HG02588 (cell line): ENCODE measurements around the gene SERPINE2.

Source experiments
- ATAC-seq: cut with Tn5 transposase; IDR thresholded peaks from one replicate; pipeline ENCODE4 v1.9.1; 2021; ENCODE audit warnings: mild to moderate bottlenecking, moderate library complexity; ENCODE audit not compliant: unreplicated experiment

Gene SERPINE2

DNA sequence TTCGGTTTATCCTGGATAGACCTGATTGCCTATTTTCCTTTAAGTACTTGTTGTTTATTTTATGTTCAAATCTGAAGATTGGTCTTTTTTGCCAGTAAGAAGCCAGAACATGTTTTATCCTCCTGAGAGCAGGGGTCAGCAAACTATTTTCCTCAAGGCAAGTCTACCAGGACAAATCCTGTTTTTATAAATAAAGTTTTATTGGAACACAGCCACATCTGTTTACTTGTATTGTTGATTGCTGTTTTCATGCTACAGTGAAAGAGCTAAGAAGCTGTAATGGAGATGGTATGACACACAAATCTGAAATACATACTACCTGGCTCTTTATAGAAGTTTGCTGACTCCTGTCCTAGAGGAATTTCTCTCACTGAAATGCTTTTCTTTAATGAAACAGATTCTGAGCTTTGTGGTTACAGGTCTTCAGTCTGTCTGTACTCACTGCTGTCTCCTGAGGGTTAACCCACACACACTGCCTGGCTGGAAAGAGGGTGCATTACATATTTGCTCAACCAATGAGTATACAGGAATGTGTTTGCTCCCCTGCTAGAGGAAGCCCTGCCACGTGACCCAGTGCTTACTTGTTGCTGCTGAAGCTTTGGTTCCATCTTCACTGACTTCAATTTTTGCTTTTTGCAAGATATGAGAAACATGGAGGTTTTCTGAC is 59.2 kb downstream of the SERPINE2 start:
- ATAC-seq: no peak

GRCh38 chr2:223978451-223978850 is 60.6 kb downstream of the SERPINE2 start:
- no peak for ATAC-seq

DNA sequence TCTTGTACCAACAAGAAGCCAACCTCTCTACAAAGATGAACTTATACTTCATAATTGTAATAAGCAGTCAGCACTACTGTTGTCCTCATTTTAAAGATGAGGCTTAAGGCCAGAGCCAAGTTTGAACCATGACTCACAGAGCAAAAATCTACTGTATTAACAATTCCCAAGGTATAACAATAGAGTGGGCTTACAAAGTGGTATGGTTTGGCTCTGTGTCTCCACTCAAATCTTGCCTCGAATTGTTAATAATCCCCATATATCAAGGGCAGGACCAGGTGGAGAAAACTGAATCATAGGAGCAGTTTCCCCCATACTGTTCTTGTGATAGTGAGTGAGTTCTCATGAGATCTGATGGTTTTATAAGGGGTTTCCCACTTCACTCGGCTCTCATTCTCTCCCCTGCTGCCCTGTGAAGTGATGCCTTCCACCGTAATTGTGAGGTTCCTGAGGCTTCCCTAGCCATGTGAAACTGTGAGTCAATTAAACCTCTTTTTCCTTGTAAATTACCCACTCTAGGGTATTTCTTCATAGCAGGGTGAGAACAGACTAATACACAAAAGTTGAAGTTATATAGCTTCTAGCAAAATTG is 62.4 kb downstream of the SERPINE2 start:
- no peak for ATAC-seq

DNA sequence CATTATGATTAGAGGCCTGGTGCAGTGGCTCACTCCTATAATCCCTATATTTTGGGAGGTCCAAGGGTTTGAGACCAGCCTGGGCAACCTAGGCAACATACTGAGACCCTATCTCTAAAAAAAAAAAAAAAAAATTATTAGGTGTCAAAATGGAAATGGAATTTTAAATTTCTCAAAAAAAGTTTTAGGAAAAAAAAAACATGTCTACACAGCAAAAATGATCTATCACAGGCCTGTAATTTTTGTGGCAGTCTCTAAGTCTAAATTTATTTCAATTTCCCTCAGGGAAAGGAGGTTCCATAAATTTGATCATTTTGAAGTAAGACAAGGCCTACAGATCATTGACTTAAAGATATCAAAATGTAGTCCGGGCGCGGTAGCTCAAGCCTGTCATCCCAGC is 65.5 kb downstream of the SERPINE2 start:
- no peak for ATAC-seq

DNA sequence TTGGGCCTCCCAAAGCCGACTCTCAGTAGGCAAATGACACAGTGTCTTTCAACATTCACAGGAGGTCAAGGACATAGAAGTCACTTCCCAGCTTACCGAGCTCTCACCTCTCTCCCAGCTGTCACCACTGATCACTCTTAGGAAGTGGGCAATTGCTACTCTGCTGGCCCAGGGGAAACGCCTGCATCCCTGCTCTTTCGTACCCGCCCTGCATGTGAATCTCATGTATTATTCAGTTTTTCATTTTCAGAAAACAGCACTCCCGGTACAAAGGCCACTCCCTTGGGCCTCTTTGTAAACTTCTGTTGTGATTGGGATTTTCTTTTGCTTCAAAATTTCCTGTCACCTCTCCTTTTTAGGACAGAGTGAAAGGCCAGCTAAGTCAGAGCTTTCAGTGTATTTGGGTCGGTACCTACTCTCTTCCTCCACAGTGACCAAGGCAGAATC is 66.4 kb downstream of the SERPINE2 start:
- ATAC-seq: no peak

DNA sequence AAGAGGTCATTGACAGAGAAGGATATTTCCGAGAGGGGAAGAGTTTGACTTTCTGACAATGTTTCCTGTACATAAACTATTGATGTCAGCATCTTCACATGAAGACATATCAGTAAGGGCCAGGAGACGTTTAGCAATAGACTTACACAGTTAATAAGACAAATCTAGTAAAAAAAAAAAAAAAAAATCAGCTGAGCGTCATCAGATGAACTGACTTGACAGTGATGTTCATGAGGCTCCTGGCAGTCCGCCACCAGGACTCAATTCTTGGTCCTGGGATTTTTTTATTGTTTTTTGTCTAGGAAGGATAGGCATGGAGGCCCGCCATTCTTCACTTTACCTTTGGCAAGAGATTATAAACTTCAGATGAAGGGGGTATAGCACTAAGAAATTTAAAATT is 67.4 kb downstream of the SERPINE2 start:
- ATAC-seq: no peak

DNA sequence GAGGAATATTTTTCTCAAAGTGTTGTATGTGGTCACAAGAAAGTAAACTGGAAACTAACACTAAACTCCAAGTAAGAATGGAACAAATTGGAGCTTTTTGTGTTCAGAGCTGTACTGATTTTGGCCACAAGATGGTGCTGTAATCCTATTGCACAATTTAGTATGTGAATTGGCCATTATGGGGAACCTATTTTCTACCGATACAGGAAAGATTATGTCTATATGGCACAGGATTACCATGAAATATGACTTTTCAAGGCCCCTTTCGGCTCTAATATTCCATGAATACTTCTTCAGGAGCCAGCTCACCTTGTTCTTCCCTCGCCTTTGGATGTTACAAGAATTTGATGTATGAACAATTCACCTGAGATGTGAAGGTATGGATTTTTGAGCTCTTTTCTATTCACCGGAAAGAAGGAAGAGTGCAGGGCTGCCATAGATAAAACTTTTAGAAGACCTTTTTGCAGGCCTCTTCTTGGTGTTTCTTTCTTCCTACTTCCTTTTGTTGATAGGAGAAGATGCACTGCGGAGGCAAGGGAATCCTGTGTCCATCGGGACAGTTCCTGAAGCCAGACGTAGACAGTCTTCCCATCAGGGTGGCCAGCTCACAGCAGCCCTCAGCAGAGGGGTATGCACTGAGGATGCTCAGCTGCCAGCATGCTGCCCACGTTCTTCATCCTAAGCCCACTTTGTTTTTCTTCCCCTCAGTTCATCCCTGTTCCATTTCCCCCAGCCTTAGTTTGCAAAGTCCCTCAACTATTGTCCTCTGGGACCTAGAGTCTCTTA is 68.5 kb downstream of the SERPINE2 start:
- ATAC-seq: no peak

DNA sequence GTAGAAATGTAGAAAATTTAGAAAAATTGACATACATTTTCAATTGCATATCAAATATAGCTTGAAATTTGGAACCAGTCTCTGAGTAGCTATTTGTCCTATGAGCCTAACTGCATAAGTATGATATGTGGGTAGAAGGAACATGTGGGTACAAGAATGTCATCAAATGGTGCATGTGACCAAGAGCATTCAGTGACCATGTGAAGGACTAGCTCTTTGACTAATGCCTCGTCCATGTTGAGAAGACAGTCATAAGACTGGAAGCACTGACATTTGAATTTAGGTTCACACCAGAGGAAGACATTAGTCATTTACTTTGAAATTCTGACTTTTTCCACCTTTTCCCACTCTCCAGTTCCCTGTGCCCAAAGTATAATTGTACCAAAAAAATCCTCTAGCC is 69.2 kb downstream of the SERPINE2 start:
- no peak for ATAC-seq

DNA sequence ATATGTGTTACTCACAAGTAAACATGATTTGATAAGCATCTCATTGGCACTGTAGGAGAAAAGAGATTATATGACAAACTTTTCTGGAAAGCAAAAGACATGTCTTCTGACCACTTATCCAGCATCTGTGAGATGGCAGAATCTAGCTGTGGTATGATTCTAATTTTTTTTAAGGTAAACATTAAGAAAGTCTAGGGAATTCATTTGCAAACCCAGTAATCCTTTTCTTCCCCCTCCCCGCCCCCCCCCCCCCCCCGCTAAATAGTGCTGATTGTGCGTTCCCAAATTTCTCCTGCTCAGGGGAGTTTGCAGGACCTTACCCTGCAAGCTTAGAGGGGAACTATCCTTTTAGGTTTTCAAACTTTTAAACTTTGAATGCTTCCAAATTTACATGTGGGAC is 69.8 kb downstream of the SERPINE2 start:
- no peak for ATAC-seq

GRCh38 chr2:223967981-223968380 is 71.1 kb downstream of the SERPINE2 start:
- ATAC-seq: no peak

DNA sequence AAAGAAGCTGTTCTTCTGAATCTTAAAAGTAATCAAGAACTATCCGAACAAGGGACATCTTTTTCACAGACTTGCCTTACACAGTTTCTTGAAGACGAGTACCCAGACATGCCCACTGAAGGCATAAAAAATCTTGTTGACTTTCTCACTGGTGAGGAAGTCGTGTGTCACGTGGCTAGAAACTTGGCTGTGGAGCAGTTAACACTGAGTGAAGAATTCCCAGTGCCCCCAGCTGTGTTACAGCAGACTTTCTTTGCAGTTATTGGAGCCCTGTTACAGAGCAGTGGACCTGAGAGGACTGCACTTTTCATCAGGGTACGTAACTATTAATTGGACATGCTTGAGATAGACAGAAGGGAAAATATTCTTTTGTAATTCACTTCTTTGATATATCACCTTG is 79.4 kb downstream of the SERPINE2 start:
- no peak for ATAC-seq

- ATAC-seq: peak; percentile 88
Observed at GRCh38 chr2:223957092-223957851, 81.8 kb downstream of the SERPINE2 start, which contains the start of gene MRPL44. Gene MRPL44, plus strand, starts transcription at chr2:223957463. Its CDS starts 10 bp downstream, at chr2:223957473.

GRCh38 chr2:223956300-223956699 is 82.8 kb downstream of the SERPINE2 start:
- ATAC-seq: no peak

DNA sequence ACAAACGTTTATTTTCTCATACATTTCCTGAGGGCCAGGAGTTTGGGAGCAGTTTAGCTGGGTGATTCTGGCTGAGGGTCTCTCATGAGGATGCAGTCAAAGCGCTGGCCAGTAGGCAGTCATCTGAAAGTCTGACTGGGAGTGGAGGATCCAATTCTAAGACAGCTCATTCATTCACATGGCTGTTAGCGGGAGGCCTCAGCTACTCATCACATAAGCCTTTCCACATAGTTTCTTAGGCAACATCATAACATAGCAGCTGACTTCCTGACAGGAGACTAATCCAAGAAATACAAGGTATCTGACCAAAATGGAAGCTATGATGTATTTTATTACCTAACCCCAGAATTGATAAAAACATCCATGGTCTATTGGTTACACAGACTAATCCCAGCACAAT is 84.7 kb downstream of the SERPINE2 start:
- no peak for ATAC-seq

DNA sequence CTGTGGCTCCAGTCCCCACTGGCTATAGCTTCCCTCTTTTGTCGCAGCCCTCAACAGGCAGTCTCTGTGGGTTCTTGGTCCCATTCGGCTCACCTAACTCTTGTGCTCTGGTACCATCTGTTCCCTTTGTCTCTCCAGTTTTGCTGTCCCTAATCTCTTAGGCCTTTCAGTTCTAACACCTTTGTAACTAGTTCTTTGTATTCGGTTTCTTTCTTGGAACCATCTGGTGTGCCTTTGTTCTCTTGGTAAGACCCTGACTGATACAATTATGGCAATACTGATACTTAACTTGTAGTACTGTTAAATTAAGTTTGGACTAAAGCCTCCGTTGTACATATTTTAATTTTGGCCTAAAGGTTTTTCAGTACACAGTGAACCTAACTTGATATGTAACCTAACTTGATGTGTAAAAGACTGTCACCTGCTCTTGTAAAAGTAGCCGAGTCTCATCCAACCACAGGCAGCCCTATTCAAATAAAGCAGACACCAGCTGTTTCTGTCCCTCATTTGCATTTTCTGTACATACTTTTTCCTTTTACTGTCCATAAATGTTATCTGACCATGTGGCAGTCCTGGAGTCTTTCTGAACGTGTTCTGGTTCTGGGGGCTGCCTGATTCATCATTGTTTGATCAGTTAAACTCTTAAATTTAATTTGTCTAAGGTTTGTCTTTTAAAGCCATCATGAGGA is 86.7 kb downstream of the SERPINE2 start:
- peak; percentile 51 for ATAC-seq

DNA sequence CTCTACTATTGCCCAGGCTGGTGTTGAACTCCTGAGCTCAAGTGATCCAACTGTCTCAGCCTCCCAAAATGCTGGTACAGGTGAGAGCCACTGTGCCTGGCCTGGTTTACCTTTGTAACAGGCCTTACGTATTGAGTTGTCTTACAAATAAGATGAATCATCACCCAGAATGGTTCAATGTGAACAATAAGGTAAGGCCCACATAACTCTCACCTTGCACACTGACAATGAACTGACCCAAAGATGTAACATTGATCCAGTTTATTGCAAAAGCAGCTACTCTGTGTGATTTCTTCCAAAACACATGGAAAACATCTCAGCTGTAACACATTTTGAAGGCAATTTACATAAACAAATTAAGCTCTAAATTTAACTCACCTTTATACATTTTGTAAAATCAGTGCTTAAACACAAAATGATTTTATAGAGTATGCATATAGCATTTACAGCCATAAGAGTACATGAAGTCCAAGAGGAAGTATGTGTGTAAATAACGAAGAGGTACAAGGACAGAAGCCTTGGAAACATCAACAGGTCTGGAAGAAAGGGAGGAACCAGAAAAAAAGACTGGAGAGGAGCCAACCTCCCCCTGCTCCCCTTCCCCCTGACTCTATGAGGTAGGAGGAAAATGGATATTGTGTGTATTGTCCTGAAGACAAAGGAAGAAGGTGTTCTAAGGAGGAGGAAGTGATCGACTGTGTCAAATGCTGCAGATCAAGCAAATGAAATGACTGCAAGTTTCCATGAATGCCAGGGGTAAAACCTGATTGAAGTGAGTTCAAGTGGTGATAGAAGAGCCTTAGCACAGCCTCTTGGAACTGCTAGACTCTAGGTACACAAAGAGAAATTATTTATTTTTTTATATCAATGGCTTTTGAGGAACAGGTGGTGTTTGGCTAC is 88.4 kb downstream of the SERPINE2 start:
- no peak for ATAC-seq

GRCh38 chr2:223949241-223949840 is 89.7 kb downstream of the SERPINE2 start:
- ATAC-seq: no peak

DNA sequence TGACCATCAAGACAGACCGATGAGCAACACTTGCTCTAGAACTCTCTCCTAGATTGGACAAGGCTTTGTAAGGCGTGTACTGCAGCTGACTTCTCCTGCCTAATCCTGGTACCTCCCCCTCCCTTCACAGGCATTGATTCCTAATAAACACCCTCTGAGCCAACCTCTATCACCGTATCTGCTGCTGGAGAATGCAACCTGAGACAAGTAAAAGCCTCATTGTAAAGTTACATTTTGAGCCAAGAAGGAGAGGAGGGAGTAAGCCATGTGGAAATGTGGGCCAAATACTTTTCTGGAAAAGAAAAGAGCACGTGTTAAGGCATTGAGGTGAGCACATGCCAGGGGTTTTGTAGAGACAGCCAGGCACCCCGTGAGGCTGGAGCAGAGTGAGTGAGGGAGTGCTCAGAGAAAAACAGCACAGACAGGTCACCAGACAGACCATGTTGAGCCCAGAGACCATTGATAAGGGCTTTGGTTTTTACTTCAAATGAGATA is 91.3 kb downstream of the SERPINE2 start:
- ATAC-seq: no peak

DNA sequence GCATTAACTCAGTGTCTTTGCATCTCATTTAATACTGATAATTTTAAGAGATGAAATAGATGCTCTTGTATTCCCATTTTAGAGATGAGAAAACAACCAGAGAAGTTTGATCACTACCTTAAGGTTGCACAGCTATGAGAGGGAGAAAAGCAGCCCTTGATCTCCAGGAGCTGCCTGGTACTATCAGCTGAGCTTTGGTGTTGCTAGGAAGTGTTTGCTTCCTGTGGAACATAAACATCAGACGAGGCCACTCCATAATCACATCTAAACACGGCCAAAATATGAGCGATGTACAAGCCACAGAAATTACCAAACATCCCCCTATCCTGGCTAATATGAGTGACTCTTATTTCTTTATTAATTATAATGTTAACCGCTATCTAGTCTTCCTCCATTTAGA is 93.3 kb downstream of the SERPINE2 start:
- ATAC-seq: no peak
